GM18873 (cell line): ENCODE results near the gene IL24.
"Not testable (repeated sequence)": the region's sequence is repeated elsewhere in the genome, so short reads cannot be mapped to it uniquely, and the experiment has no call there.

Source experiments
- ATAC-seq: cut with Tn5 transposase; IDR thresholded peaks from one replicate; pipeline ENCODE4 v1.9.1; 2021; ENCODE audit warnings: mild to moderate bottlenecking, moderate library complexity, moderate number of reproducible peaks; ENCODE audit not compliant: unreplicated experiment, low FRiP score

IL24 gene, protein sequence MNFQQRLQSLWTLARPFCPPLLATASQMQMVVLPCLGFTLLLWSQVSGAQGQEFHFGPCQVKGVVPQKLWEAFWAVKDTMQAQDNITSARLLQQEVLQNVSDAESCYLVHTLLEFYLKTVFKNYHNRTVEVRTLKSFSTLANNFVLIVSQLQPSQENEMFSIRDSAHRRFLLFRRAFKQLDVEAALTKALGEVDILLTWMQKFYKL

GRCh38 chr1:206897175-206897574 is at the start of gene IL24:
Gene IL24 (plus strand): TSS chr1:206897443. CDS start chr1:206897833, 390 bp downstream.
- no peak for ATAC-seq

DNA sequence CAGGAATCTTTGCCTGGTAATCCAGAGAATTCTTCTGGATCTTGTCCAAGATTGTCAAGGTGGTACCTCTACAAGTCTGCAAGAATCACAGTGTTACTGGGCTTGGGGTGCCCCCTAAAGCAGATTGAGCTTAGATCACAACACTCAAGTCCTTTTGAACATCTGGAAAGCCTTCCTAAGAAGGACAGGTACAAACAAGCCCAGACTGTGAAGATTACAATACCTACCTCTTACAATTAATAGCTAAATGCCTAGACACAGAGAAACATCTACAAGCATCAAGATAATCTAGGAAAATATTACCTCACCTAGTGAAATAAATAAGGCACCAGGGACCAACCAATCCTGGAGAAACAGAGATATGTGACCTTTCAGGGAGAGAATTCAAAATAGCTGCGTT is 49.3 kb upstream of the IL24 start:
- no peak for ATAC-seq

GRCh38 chr1:206850401-206850800 is 46.8 kb upstream of the IL24 start:
- ATAC-seq, result no peak

DNA sequence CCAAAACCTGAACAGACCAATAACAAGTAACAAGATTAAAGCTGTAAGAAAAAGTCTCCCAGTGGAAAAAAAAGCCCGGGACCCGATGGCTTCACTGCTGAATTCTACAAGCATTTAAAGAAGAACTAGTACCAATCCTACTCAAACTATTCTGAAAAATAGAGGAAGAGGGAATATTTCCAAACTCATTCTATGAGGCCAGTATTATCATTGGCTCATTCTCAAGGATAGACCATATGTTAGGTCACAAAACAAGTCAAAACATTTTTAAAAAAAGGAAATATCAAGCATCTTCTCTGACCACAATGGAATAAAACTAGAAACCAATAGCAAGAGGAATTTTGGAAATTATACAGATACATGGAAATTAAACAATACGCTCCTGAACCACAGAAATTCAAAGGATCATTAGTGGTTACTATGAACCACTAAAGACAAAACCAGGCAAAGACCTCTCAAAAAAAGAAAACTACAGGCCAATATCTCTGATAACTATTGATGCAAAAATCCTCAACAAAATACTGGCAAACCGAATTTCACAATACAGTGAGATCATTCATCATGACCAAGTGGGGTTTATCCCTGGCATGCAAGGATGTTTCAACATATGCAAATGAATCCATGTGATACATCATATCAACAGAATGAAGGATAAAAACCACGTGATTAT is 45.8 kb upstream of the IL24 start:
- ATAC-seq, result no peak

GRCh38 chr1:206852662-206853061 is 44.6 kb upstream of the IL24 start:
- not testable (repeated sequence) for ATAC-seq

DNA sequence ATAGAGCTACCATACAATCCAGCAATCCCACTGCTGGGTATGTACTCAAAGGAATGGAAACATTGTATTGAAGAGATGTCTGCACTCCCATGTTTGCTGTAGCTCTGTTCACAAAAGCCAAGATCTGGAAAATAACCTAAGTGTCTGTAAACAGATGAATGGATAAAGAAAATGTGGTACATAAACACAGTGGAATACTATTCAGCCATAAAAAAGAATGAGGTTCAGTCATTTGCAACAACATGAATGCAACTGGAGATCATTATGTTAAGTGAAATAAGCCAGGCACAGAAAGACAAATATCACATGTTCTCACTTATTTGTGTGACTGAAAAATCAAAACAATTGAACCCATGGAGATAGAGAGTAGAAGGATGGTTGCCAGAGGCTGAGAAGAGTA is 43.5 kb upstream of the IL24 start:
- not testable (repeated sequence) for ATAC-seq

- ATAC-seq, result no peak
These were observed 42.7 kb upstream of the IL24 start for GRCh38 chr1:206854401-206855129.

DNA sequence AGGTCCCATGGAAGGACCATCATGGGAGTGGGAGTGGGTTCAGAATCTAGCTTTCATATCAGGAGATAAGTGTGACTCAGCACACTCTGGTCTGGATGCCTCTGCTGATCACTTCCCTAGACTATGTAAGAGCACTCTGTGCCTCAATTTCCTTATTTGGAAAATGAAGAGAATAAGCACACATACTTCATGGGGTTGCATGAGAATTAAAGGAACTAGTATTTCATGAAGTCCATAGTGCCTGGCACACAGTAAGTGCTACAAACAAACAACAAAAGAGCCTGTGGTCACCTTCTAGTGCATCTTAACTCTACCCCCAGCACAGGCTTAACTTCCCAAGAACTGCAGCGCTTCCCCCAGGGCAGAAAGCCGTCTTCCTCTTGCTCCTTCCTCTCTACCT is 41.4 kb upstream of the IL24 start:
- ATAC-seq, result no peak

GRCh38 chr1:206856674-206857464 is 40.4 kb upstream of the IL24 start:
- ATAC-seq, result no peak

DNA sequence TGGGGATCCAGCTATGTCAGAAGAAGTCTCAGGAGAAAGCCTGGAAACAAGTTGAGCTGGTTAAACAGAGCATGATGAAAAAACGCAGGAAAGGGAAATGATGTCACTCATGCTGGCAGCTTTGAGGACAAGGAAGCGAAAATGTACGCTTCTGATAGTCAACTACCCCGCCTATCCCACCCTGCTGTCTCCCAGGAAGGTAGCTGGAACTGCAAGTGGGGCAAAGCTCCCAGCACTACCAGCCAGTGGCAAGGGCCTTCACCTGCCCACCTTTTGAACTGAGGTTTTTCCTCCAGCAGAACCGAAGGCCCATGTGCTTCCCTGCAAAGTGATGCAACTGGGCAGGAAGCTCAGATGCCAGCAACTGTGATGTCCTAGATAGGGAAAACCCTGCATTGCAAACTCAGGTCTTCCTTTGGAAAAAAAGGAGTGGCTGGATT is 38.1 kb upstream of the IL24 start:
- ATAC-seq, result no peak

DNA sequence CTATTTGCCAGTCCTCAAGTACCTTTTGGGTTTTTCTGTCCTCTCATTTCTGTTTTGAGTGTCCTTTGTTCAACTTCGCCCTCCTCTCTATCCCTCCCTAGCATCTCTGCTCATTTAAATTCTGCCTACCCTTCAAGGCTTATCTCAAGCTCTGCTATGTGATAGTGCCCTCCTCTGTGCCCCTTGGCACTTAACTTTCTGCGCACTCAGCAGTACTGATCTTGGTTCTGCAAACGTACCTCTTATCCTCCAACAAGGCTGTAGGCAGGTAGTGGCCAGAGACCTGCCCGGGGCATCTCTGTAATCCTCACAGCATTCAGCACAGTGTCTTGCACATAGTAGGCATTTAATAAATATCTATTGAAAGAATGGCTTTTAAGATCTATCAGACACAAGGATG is 37.1 kb upstream of the IL24 start:
- no peak for ATAC-seq

DNA sequence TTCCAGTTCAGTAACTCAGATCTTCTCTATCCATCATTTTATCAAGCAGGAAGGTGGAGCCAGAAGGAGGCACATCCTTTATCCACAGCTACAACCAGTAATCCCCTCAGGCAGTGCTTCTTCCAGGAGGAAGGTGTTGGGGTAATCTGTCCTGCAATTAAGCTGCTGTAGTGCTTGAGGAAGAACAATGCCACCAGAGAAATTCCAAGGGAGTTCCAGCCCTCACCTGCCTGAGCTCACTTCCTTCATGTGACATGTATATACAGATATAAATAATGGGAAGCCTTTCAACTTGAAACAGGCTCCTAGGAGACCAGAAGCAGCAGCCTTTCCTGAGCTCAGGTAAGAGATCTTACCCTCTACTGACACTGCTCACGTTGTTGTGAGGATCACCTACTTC is 34.0 kb upstream of the IL24 start:
- ATAC-seq, result no peak

GRCh38 chr1:206864939-206865671 is 32.1 kb upstream of the IL24 start, which contains the start of gene IL20:
Gene IL20 (plus strand): TSS chr1:206865623. CDS start chr1:206865853, 230 bp downstream.
- no peak for ATAC-seq

DNA sequence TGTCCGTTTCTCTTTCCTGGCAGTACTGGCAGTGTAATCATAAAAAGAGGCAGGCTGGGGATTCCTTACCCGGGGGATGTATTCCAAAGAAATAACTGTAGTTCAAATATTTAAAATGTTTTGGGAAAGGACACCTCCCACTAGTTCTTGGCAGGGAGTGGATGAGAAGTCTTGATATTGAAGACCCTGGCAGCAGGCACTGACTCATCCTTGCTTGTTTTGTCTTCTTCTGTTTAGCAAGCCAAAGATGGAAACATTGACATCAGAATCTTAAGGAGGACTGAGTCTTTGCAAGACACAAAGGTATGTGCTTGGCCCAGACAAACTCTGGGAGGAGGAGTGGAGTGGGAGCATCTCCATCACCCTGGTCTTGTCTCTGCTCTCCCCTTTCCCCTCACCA is 31.2 kb upstream of the IL24 start:
- ATAC-seq, result no peak

- ATAC-seq, result no peak
These were observed 30.0 kb upstream of the IL24 start for GRCh38 chr1:206867239-206867638.

- ATAC-seq, result no peak
These were observed 29.5 kb upstream of the IL24 start for GRCh38 chr1:206867716-206868115.

DNA sequence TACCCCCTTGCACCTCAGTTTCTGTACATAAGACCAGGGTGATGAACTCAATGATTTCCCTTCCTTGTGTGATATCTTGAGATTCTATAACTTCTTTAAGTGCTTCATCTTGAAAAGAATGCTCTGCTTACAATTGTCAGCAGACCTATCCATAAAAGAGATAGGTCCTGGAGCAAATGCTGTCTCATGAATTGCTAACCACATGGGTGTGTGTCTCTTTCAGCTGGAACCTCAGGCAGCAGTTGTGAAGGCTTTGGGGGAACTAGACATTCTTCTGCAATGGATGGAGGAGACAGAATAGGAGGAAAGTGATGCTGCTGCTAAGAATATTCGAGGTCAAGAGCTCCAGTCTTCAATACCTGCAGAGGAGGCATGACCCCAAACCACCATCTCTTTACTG is 29.0 kb upstream of the IL24 start:
- ATAC-seq, result no peak

DNA sequence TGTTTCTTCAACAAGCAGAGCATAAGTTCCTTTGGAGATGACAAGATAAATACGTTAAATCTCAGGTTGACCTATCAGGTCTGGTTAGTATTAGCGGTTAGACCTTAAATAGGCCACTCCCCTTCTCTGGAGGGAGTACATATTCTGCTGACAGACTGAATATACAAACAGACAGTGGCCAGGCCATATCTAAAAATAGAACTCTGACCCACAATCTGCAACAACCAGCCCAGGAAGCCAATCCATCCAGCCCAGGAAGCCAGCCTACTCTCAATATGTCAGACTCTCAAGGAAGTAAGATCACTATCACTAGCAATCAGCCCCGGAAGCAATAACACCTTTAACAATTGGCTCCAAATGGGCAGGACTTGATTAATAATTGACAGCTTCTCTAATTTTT is 25.1 kb upstream of the IL24 start:
- no peak for ATAC-seq

DNA sequence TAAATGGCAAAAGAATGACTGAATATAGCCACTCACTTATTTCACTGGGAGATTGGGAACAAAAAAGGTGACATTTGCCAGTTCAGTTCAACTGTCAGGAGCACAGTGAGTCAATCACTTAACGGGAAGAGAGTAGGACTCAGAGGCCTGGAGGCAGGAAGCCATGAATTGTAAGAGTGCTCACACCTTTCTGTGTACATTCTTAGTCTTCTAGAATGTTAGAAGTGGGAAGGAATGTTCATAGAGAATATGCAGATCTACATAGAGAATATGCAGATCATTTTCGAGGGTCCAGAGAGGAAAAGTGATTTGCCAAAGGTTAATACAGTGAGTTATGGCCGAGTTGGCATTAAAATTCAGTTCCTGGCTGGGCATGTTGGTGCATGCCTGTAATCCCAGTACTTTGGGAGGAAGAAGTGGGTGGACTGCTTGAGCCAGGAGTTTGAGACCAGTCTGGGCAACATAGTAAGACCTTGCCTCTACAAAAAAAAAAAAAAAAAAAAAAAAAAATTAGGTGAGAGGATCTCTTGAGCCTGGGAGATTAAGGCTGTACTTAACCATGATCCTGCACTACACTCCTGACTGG is 23.5 kb upstream of the IL24 start:
- ATAC-seq, result no peak
